Esophagus (tissue), 2 donors: Measurements from ENCODE around the gene RPS6KB2. TPM values are rescaled to one million over a fixed set of nuclear protein-coding genes. Genes with fewer than 3 reads are reported as not detected.
"Not testable (repeated sequence)": the region's sequence is repeated elsewhere in the genome, so short reads cannot be mapped to it uniquely, and the experiment has no call there.

ENCODE experiments used
- H3K27ac ChIP-seq, 2 donors: one replicate each; pipeline ENCODE4 v1.5.1; 2013; ENCODE audit warnings: low read depth in 2 of 2, mild to moderate bottlenecking in 2 of 2, inconsistent platforms in 1 of 2, low read length in 1 of 2, moderate library complexity in 1 of 2
- H3K27me3 ChIP-seq, 2 donors: one replicate each; pipeline ENCODE4 v1.6.1; 2013; ENCODE audit warnings: low read length in 2 of 2, control low read depth in 1 of 2, mild to moderate bottlenecking in 1 of 2; ENCODE audit not compliant: insufficient read depth in 2 of 2, control insufficient read depth in 1 of 2
- H3K36me3 ChIP-seq, 2 donors: one replicate each; pipeline ENCODE4 v1.6.1; 2013; ENCODE audit warnings: low read length in 1 of 2; ENCODE audit not compliant: control insufficient read depth in 2 of 2, insufficient read depth in 2 of 2
- H3K4me1 ChIP-seq, 2 donors: one replicate each; pipeline ENCODE4 v1.6.1; 2013; ENCODE audit warnings: low read length in 1 of 2; ENCODE audit not compliant: control insufficient read depth in 2 of 2, insufficient read depth in 2 of 2
- H3K4me3 ChIP-seq, 2 donors: one replicate each; pipeline ENCODE4 v1.5.1; 2013; ENCODE audit warnings: low read length in 2 of 2, mild to moderate bottlenecking in 2 of 2, low read depth in 1 of 2, moderate library complexity in 1 of 2
- H3K9me3 ChIP-seq, 2 donors: one replicate each; pipeline ENCODE4 v1.6.1; 2013; ENCODE audit warnings: mild to moderate bottlenecking in 2 of 2, low read depth in 1 of 2, low read length in 1 of 2, moderate library complexity in 1 of 2; ENCODE audit not compliant: control insufficient read depth in 2 of 2, insufficient read depth in 1 of 2
- WGBS, 2 donors: extraction: QIAGEN DNeasy Blood & Tissue Kit; methylation state at CpG; one replicate each; pipeline ENCODE4 v1.1.7; 2013; 5-methylcytosine and 5-hydroxymethylcytosine counted together
- polyA plus RNA-seq, 2 donors: library from polyadenylated mRNA; stranded (reverse); fragments of 200-250 nt; gene quantifications; one replicate each; pipeline ENCODE4 v1.2.3, GENCODE V29; 2013
- donor health status: healthy with polysubstance abuse.
- donor health status: Bipolar disorder and iron deficiency.

The RPS6KB2 gene
- polyA plus RNA-seq, 2 donors, result 79.6 to 85.9 TPM

DNA sequence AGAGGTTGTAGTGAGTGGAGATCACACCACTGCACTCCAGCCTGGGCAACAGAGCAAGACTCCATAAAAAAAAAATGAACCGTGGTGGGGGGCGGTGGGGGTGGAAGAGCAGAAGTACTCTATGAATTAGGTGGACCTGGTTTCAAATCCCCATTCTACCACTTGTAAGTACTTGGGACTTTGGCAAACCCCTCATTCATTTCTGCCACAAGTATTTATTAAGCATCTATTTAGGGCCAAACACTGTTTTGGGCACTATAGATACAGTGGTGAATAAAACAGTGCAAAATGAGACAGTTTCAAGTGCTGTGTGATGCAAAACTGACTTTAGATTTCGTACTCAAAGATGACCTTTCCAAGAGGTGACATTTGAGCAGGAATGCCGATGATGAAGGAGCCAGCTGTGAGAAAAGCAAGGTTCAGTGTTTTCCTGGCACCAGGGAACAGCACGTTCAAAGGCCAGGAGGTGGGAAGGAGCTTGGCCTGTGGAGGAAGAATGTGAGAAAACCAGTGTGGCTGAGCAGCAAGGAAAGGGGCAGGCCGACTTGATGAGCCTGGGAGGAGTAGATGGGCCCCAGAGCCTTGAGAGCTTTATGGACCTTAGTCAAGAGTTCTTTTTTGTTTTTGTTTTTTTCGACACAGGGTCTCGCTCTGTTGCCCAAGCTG is 42.2 kb downstream of the RPS6KB2 start:
- WGBS, 2 donors, result 80 to 82% methylated on average over 8 of the region's 8 CpGs
- Histone ChIP-seq H3K4me1 (peaks cover 6 to 10% of the 10 kb centered on the region in 2 donors), H3K27ac (no peak overlapping the region), H3K4me3 (no peak overlapping the region), H3K36me3 (peaks cover 0 to 6% of the 10 kb centered on the region in 2 donors), H3K9me3 (no peaks in the 10 kb centered on the region), H3K27me3 (no peaks in the 10 kb centered on the region)

- WGBS, 2 donors, result 80 to 82% methylated on average over 7 of the region's 7 CpGs
Measured at GRCh38 chr11:67472882-67473281, 44.6 kb downstream of the RPS6KB2 start.

DNA sequence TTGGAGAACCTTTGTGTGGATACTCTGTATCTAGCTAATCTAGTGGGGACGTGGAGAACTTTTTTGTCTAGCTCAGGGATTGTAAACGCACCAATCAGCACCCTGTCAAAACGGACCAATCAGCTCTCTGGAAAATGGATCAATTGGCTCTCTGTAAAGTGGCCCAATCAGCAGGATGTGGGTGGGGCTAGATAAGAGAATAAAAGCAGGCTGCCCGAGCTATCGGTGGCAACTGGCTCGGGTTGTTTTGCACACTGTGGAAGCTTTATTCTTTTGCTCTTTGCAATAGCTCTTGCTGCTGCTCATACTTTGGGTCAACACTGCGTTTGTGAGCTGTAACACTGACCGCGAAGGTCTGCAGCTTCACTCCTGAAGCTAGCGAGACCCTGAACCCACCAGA is 48.4 kb downstream of the RPS6KB2 start:
- 79 to 85% methylated on average over 10 of the region's 10 CpGs for WGBS, 2 donors
- H3K27me3 ChIP-seq, H3K4me3 ChIP-seq, H3K9me3 ChIP-seq, H3K4me1 ChIP-seq, H3K36me3 ChIP-seq, H3K27ac ChIP-seq: not testable (repeated sequence)

More at GRCh38 chr11:67472882-67473281, 44.6 kb downstream of the RPS6KB2 start:
- Histone ChIP-seq H3K9me3 (no peaks in the 10 kb centered on the region), H3K4me3 (no peak overlapping the region), H3K27me3 (no peaks in the 10 kb centered on the region), H3K27ac (no peak overlapping the region), H3K4me1 (peaks cover 2% of the 10 kb centered on the region in 2 donors), H3K36me3 (no peaks in the 10 kb centered on the region)

GRCh38 chr11:67477344-67478050 is 49.2 kb downstream of the RPS6KB2 start:
- not testable (repeated sequence) for H3K9me3 ChIP-seq, H3K4me3 ChIP-seq, H3K36me3 ChIP-seq, H3K27me3 ChIP-seq, H3K27ac ChIP-seq, H3K4me1 ChIP-seq
- 84 to 85% methylated on average over 12 to 13 of the region's 16 CpGs for WGBS, 2 donors

DNA sequence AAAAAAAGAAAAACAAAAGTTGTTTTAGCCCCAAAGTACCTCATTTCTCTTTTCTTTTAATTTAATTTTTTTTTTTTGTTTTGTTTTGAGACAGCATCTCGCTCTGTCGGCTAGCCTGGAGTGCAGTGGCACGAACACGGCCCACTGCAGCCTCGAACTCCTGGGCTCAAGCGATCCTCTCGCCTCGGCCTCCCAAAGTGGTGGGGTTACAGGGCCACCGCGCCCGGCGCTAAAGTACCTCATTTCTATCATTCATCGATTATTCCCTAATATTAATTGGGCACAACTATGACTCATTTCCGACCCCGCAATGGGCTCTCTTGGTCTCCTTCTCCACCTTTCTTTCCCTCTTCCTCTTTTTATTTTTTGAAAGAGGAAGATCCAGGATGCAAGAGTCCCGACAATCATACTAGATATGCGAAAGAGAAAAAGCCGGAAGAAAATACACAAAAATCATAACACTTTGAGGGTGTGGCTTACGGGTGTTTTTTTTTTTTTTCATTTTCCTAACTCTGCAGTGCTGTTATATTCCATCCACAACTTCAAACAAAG is 54.1 kb downstream of the RPS6KB2 start:
- Histone ChIP-seq H3K36me3 (no peaks in the 10 kb centered on the region), H3K4me3 (peak overlapping the region; percentile 58 to 66), H3K27ac (peak overlapping the region; percentile 76 to 95), H3K9me3 (no peaks in the 10 kb centered on the region), H3K4me1 (peaks cover 4 to 19% of the 10 kb centered on the region in 2 donors), H3K27me3 (no peaks in the 10 kb centered on the region)
- 33 to 34% methylated on average over 19 of the region's 19 CpGs for WGBS, 2 donors

- Histone ChIP-seq H3K4me3 (peak within 1 kb of the TSS; percentile 58 to 66), H3K9me3 (no peaks in the 10 kb centered on the region), H3K27me3 (no peaks in the 10 kb centered on the region), H3K36me3 (no peaks in the 10 kb centered on the region), H3K4me1 (peaks cover 4 to 19% of the 10 kb centered on the region in 2 donors), H3K27ac (peak within 1 kb of the TSS; percentile 76 to 95)
- WGBS, 2 donors, result 8 to 10% methylated on average over 60 of the region's 60 CpGs
Measured at GRCh38 chr11:67482827-67483798, 54.8 kb downstream of the RPS6KB2 start, which contains the start of gene AIP. TSS of gene AIP (plus strand) at chr11:67483026. CDS start at chr11:67483159, 133 bp downstream.

- Histone ChIP-seq H3K4me1 (peaks cover 4 to 19% of the 10 kb centered on the region in 2 donors), H3K27ac (peak overlapping the region; percentile 76 to 95), H3K36me3 (peaks cover 0 to 1% of the 10 kb centered on the region in 2 donors), H3K4me3 (peak overlapping the region in 1 of 2 donors; percentile 58), H3K27me3 (no peaks in the 10 kb centered on the region), H3K9me3 (no peaks in the 10 kb centered on the region)
- WGBS, 2 donors, result 72 to 78% methylated on average over 16 of the region's 16 CpGs
Measured at GRCh38 chr11:67483831-67484665, 55.8 kb downstream of the RPS6KB2 start.

- no peaks in the 10 kb centered on the region for H3K9me3 ChIP-seq
- no peak overlapping the region for H3K4me3 ChIP-seq
- peaks cover 4 to 19% of the 10 kb centered on the region in 2 donors for H3K4me1 ChIP-seq
- 63 to 72% methylated on average over 11 of the region's 11 CpGs for WGBS, 2 donors
- H3K27me3 ChIP-seq, result no peaks in the 10 kb centered on the region
- peak overlapping the region; percentile 27 to 50 for H3K27ac ChIP-seq
- H3K36me3 ChIP-seq, result peaks cover 0 to 9% of the 10 kb centered on the region in 2 donors
Measured at GRCh38 chr11:67484847-67485311, 56.6 kb downstream of the RPS6KB2 start.
